HEK293 (cell line): Measurements from ENCODE around the gene ACTL6B.

ENCODE experiments used
- CTCF ChIA-PET: fragments of 350-600 bp; formaldehyde crosslinking; extraction: SDS; loops from one replicate; lab custom pipeline; 2021; ENCODE audit warnings: antibody characterized with exemption; lab: Yijun Ruan, JAX
- POLR2A ChIA-PET: fragments of 300-600 bp; formaldehyde crosslinking; extraction: SDS; loops from one replicate; lab custom pipeline; 2020; ENCODE audit warnings: antibody characterized with exemption, inconsistent platforms; lab: Yijun Ruan, JAX
- H3K27ac ChIP-seq: fragments of 200-500 bp; sonication (Bioruptor generic); 2 replicates; pipeline ENCODE4 v1.5.1; 2014; ENCODE audit warnings: low read depth, low read length, control low read depth, inconsistent platforms; ENCODE audit errors: extremely low read depth
- H3K36me3 ChIP-seq, 2 experiments: fragments of 200-500 bp in 1 of 2; sonication (Bioruptor generic) in 1 of 2; 1 replicate in 1 of 2; 2 replicates in 1 of 2; pipeline ENCODE4 v1.5.1; 2014 to 2017; ENCODE audit warnings: inconsistent platforms in 2 of 2, low read length in 2 of 2; ENCODE audit not compliant: control insufficient read depth in 2 of 2, insufficient read depth in 1 of 2
- H3K4me1 ChIP-seq: fragments of 200-500 bp; sonication (Bioruptor generic); 2 replicates; pipeline ENCODE4 v1.5.1; 2014; ENCODE audit warnings: mild to moderate bottlenecking, low read length, inconsistent platforms; ENCODE audit not compliant: control insufficient read depth, insufficient read depth
- H3K4me3 ChIP-seq: 2 replicates; pipeline ENCODE4 v1.5.1; 2011; ENCODE audit warnings: low read depth, mild to moderate bottlenecking, control low read depth, low read length, moderate library complexity
- H3K9me3 ChIP-seq: fragments of 200-500 bp; sonication (Bioruptor generic); 2 replicates; pipeline ENCODE4 v1.5.1; 2014; ENCODE audit warnings: low read depth, low read length, inconsistent platforms; ENCODE audit not compliant: control insufficient read depth, insufficient read depth
- EGR2 ChIP-seq: fragments of 450-650 bp; formaldehyde crosslinking; IDR thresholded peaks from 2 replicates; pipeline ENCODE4 v1.5.1; 2016; ENCODE audit warnings: low read depth, missing biosample characterization, missing genetic modification characterization
- GLIS1 ChIP-seq: fragments of 450-650 bp; formaldehyde crosslinking; IDR thresholded peaks from 2 replicates; pipeline ENCODE4 v1.5.1; 2016; ENCODE audit warnings: missing biosample characterization, missing genetic modification characterization
- GLIS2 ChIP-seq: fragments of 450-650 bp; formaldehyde crosslinking; IDR thresholded peaks from 2 replicates; pipeline ENCODE4 v1.5.1; 2016; ENCODE audit warnings: missing biosample characterization, missing genetic modification characterization
- IKZF3 ChIP-seq: fragments of 450-650 bp; IDR thresholded peaks from 2 replicates; pipeline ENCODE4 v1.5.0; 2018; ENCODE audit warnings: missing biosample characterization, mild to moderate bottlenecking, missing genetic modification characterization, moderate library complexity
- PATZ1 ChIP-seq: fragments of 450-650 bp; formaldehyde crosslinking; IDR thresholded peaks from 2 replicates; pipeline ENCODE4 v1.5.1; 2016; ENCODE audit warnings: missing biosample characterization, missing genetic modification characterization
- PRDM1 ChIP-seq: fragments of 450-650 bp; formaldehyde crosslinking; IDR thresholded peaks from 2 replicates; pipeline ENCODE4; 2016; ENCODE audit warnings: missing biosample characterization, missing genetic modification characterization
- PRDM10 ChIP-seq: fragments of 450-650 bp; formaldehyde crosslinking; IDR thresholded peaks from 2 replicates; pipeline ENCODE4 v1.5.1; 2016; ENCODE audit warnings: missing biosample characterization, missing genetic modification characterization
- ZBTB26 ChIP-seq: fragments of 450-650 bp; formaldehyde crosslinking; optimal IDR thresholded peaks from 2 replicates; pipeline ENCODE3; 2016; ENCODE audit warnings: missing biosample characterization, mild to moderate bottlenecking, missing genetic modification characterization
- ZBTB8A ChIP-seq: fragments of 450-650 bp; formaldehyde crosslinking; IDR thresholded peaks from 2 replicates; pipeline ENCODE4 v1.5.1; 2016; ENCODE audit warnings: missing biosample characterization, missing genetic modification characterization
- ZFHX2 ChIP-seq: fragments of 450-650 bp; formaldehyde crosslinking; conservative IDR thresholded peaks from 2 replicates; pipeline ENCODE4 v1.5.1; 2016; ENCODE audit warnings: missing biosample characterization, missing genetic modification characterization
- ZNF121 ChIP-seq: fragments of 450-650 bp; formaldehyde crosslinking; IDR thresholded peaks from 2 replicates; pipeline ENCODE4 v1.5.1; 2016; ENCODE audit warnings: missing biosample characterization, missing genetic modification characterization
- ZNF174 ChIP-seq: fragments of 450-650 bp; formaldehyde crosslinking; IDR thresholded peaks from 2 replicates; pipeline ENCODE4 v1.5.0; 2017; ENCODE audit warnings: missing biosample characterization, mild to moderate bottlenecking, missing genetic modification characterization
- ZNF335 ChIP-seq: fragments of 450-650 bp; formaldehyde crosslinking; conservative IDR thresholded peaks from 2 replicates; pipeline ENCODE4 v1.5.1; 2016; ENCODE audit warnings: missing biosample characterization, missing genetic modification characterization
- ZNF366 ChIP-seq: fragments of 450-650 bp; formaldehyde crosslinking; conservative IDR thresholded peaks from 2 replicates; pipeline ENCODE4 v1.5.1; 2016; ENCODE audit warnings: missing biosample characterization, missing genetic modification characterization
- ZNF398 ChIP-seq: fragments of 450-650 bp; formaldehyde crosslinking; IDR thresholded peaks from 2 replicates; pipeline ENCODE4 v1.5.1; 2017; ENCODE audit warnings: missing biosample characterization, missing genetic modification characterization
- ZNF514 ChIP-seq: fragments of 450-650 bp; formaldehyde crosslinking; IDR thresholded peaks from 2 replicates; pipeline ENCODE4 v1.5.1; 2016; ENCODE audit warnings: missing biosample characterization, missing genetic modification characterization
- ZNF580 ChIP-seq: fragments of 450-650 bp; formaldehyde crosslinking; IDR thresholded peaks from 2 replicates; pipeline ENCODE4 v1.5.1; 2016; ENCODE audit warnings: missing biosample characterization, missing genetic modification characterization
- ZNF600 ChIP-seq: fragments of 450-650 bp; formaldehyde crosslinking; IDR thresholded peaks from 2 replicates; pipeline ENCODE4 v1.5.1; 2016; ENCODE audit warnings: missing biosample characterization, missing genetic modification characterization
- ZNF626 ChIP-seq: fragments of 450-650 bp; sonication (Bioruptor Pico); formaldehyde crosslinking; IDR thresholded peaks from 2 replicates; pipeline ENCODE4 v1.5.1; 2018; ENCODE audit warnings: missing biosample characterization, missing genetic modification characterization, inconsistent platforms
- ZNF654 ChIP-seq: fragments of 450-650 bp; formaldehyde crosslinking; IDR thresholded peaks from 2 replicates; pipeline ENCODE4 v1.5.1; 2016; ENCODE audit warnings: low read depth, missing biosample characterization, missing genetic modification characterization
- ZNF692 ChIP-seq: fragments of 450-650 bp; formaldehyde crosslinking; IDR thresholded peaks from 2 replicates; pipeline ENCODE4 v1.5.1; 2016; ENCODE audit warnings: missing biosample characterization, missing genetic modification characterization
- ZNF777 ChIP-seq: fragments of 450-650 bp; formaldehyde crosslinking; IDR thresholded peaks from 2 replicates; pipeline ENCODE4 v1.5.1; 2017; ENCODE audit warnings: missing biosample characterization, missing genetic modification characterization, borderline replicate concordance

The ACTL6B gene

GRCh38 chr7:100696123-100696521 lies 39.9 kb upstream of the ACTL6B start:
- Histone ChIP-seq H3K27ac (no peak overlapping the region), H3K4me1 (peaks cover 2% of the 10 kb centered on the region; the same call in 1 of the 2 replicates), H3K4me3 (no peak overlapping the region), H3K9me3 (no peaks in the 10 kb centered on the region), H3K36me3 (peaks cover 0 to 1% of the 10 kb centered on the region in 2 experiments; a peak in 1 of 3 replicates)
- ChIA-PET POLR2A (interaction anchor here (1.6 kb wide), 1 partner anchor 10 kb away, joined by 8 read pairs; the partner anchor contains the start of gene POP7), CTCF (interaction anchor here (0.6 to 2.4 kb wide), 5 partner anchors 9 to 474 kb away, joined by 3 to 20 read pairs (median 3); partner anchors contain the start of gene POP7)
- TF ChIP-seq ZNF654 (tag by site-specific recombination), result no peak
- TF ChIP-seq ZNF121 (tag by site-specific recombination), result peak; percentile 73

- peaks cover 0 to 12% of the 10 kb centered on the region in 2 experiments; a peak in 2 of 3 replicates for H3K36me3 ChIP-seq
- CTCF ChIA-PET, result interaction anchor here (0.6 to 2.4 kb wide), 3 partner anchors 11 to 225 kb away, joined by 3 to 20 read pairs (median 3); partner anchors contain the start of gene POP7
- peak within 1 kb of the TSS; percentile 76; the same call in 1 of the 2 replicates for H3K27ac ChIP-seq
- no peaks in the 10 kb centered on the region for H3K9me3 ChIP-seq
- H3K4me1 ChIP-seq, result peaks cover 2% of the 10 kb centered on the region; the same call in 1 of the 2 replicates
- peak within 1 kb of the TSS; percentile 56 for H3K4me3 ChIP-seq
- POLR2A ChIA-PET, result interaction anchor here (1.1 to 2.8 kb wide), 3 partner anchors 12 to 108 kb away, joined by 3 to 15 read pairs (median 6); partner anchors contain the start of genes FBXO24, LRCH4 and POP7
- TF ChIP-seq ZNF626 (tag by site-specific recombination) (no peak), ZBTB8A (peak; percentile 35; the same call in 1 of the 2 replicates), PRDM1 (tag by site-specific recombination) (no peak), ZNF335 (peak; percentile 68; the same call in 1 of the 2 replicates), PATZ1 (tag by site-specific recombination) (peak; percentile 76), ZNF777 (tag by site-specific recombination) (no peak), GLIS2 (tag by site-specific recombination) (peak; percentile 68; the same call in 1 of the 2 replicates), ZNF692 (peak; percentile 55), PRDM10 (tag by site-specific recombination) (peak; percentile 20; the same call in 1 of the 2 replicates), ZNF514 (tag by site-specific recombination) (no peak), ZNF174 (tag by site-specific recombination) (no peak), EGR2 (0 out of 2 replicates have a peak, but pooled peaks have one; percentile 23), GLIS1 (tag by site-specific recombination) (peak; percentile 80), ZNF366 (tag by site-specific recombination) (no peak), ZNF580 (tag by site-specific recombination) (no peak), ZBTB26 (tag by site-specific recombination) (peak; percentile 63), ZNF600 (no peak), ZNF398 (tag by site-specific recombination) (peak; percentile 65; the same call in 1 of the 2 replicates), ZFHX2 (tag by site-specific recombination) (0 out of 2 replicates have a peak, but pooled peaks have one; percentile 10), IKZF3 (tag by site-specific recombination) (0 out of 2 replicates have a peak, but pooled peaks have one; percentile 28)
Observed at GRCh38 chr7:100694098-100694745, 38.0 kb upstream of the ACTL6B start, which contains the start of gene GIGYF1. Gene GIGYF1 (minus strand): TSS chr7:100694250. CDS start chr7:100688238, 6,012 bp downstream.
